Upper lobe of left lung (tissue), 6 donors: ENCODE measurements around the gene SH3RF1. TPM values are rescaled to one million over a fixed set of nuclear protein-coding genes. Genes with fewer than 3 reads are reported as not detected.

Experiments
- ATAC-seq, 2 donors: fragments of 200-7000 bp; cut with Tn5 transposase; one replicate each; pipeline ENCODE4 v1.9.1; 2022; ENCODE audit warnings: mild to moderate bottlenecking in 2 of 2, moderate library complexity in 2 of 2; ENCODE audit not compliant: low FRiP score in 2 of 2
- DNase-seq, 2 donors: peaks; one replicate each; pipeline ENCODE4 v3.0.0-alpha.2; 2019 to 2020
- H3K27ac ChIP-seq, 4 donors: fragments of 200-600 bp; sonication (generic); one replicate each; pipeline ENCODE4 v1.5.1; 2016 to 2019
- H3K27me3 ChIP-seq, 4 donors: fragments of 200-600 bp; sonication (generic); one replicate each; pipeline ENCODE4 v1.5.1; 2017 to 2019
- H3K36me3 ChIP-seq, 4 donors: fragments of 200-600 bp; sonication (generic); one replicate each; pipeline ENCODE4 v1.5.1; 2016 to 2019
- H3K4me1 ChIP-seq, 4 donors: fragments of 200-600 bp; sonication (generic); one replicate each; pipeline ENCODE4 v1.5.1; 2018 to 2019
- H3K4me3 ChIP-seq, 4 donors: fragments of 200-600 bp; sonication (generic); one replicate each; pipeline ENCODE4 v1.5.1; 2017 to 2019; ENCODE audit warnings: mild to moderate bottlenecking in 2 of 4, moderate library complexity in 1 of 4
- H3K9me3 ChIP-seq, 4 donors: fragments of 200-600 bp; sonication (generic); one replicate each; pipeline ENCODE4 v1.5.1; 2018 to 2019
- EP300 ChIP-seq, 4 donors: sonication (generic); formaldehyde crosslinking; IDR thresholded peaks; one replicate each; pipeline ENCODE4 v1.5.1; 2017; ENCODE audit warnings: antibody characterized with exemption in 4 of 4, control low read depth in 2 of 4
- POLR2A ChIP-seq, 4 donors: fragments of 450-650 bp; IDR thresholded peaks; one replicate each; pipeline ENCODE4 v1.5.1; 2016 to 2017; ENCODE audit warnings: antibody characterized with exemption in 4 of 4, mild to moderate bottlenecking in 2 of 4
- POLR2AphosphoS5 ChIP-seq, 2 donors: sonication (generic); formaldehyde crosslinking; IDR thresholded peaks; one replicate each; pipeline ENCODE4 v1.5.1; 2017; ENCODE audit warnings: antibody characterized with exemption in 2 of 2
- WGBS, 2 donors: methylation state at CpG; one replicate each; pipeline ENCODE4 v1.1.5; 2017 to 2018; 5-methylcytosine and 5-hydroxymethylcytosine counted together
- total RNA-seq, 6 donors: library from RNA; depleted of rRNA in 4 of 6; stranded (reverse); fragments of >200 nt in 4 of 6; gene quantifications; one replicate each; pipeline versions ENCODE4 v1.1.0 to v1.2.1, GENCODE V29; 2016 to 2021
- TF ChIP-seq, protein P1 (sequence below), 6 experiments: fragments of 450-650 bp in 4 of 6; fragments of 200-600 bp in 2 of 6; sonication (generic) in 2 of 6; IDR thresholded peaks; one replicate each; pipeline ENCODE4 v1.5.1; 2016 to 2019; ENCODE audit warnings: antibody characterized with exemption in 6 of 6
- donor health status: DM: no; HTN: no; CAD: no; lungs with moderate emphysema.
- donor health status: DM: no; HTN: yes; CAD: no; lungs with severe emphysema.

SH3RF1 gene
- total RNA-seq, 6 donors from 2014 or later, result 27.1 to 38.7 (median 34.3) TPM

- Histone ChIP-seq H3K4me1 (peaks cover 3 to 17% (median 5%) of the 10 kb centered on the region in 4 donors), H3K36me3 (no peaks in the 10 kb centered on the region), H3K4me3 (no peak overlapping the region), H3K27ac (no peak overlapping the region), H3K9me3 (no peaks in the 10 kb centered on the region), H3K27me3 (no peaks in the 10 kb centered on the region)
- 85% methylated on average over 3 of the region's 3 CpGs for WGBS, 2 donors
- no peak for DNase-seq
- TF ChIP-seq POLR2A (IDR thresholded peaks at IDR 0.05) (no peak), POLR2AphosphoS5 (IDR thresholded peaks at IDR 0.05) (no peak), EP300 (IDR thresholded peaks at IDR 0.05) (no peak)
- TF ChIP-seq, protein P1, sequence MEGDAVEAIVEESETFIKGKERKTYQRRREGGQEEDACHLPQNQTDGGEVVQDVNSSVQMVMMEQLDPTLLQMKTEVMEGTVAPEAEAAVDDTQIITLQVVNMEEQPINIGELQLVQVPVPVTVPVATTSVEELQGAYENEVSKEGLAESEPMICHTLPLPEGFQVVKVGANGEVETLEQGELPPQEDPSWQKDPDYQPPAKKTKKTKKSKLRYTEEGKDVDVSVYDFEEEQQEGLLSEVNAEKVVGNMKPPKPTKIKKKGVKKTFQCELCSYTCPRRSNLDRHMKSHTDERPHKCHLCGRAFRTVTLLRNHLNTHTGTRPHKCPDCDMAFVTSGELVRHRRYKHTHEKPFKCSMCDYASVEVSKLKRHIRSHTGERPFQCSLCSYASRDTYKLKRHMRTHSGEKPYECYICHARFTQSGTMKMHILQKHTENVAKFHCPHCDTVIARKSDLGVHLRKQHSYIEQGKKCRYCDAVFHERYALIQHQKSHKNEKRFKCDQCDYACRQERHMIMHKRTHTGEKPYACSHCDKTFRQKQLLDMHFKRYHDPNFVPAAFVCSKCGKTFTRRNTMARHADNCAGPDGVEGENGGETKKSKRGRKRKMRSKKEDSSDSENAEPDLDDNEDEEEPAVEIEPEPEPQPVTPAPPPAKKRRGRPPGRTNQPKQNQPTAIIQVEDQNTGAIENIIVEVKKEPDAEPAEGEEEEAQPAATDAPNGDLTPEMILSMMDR (IDR thresholded peaks at IDR 0.05), result no peak
- ATAC-seq, result no peak
Observed at GRCh38 chr4:169063441-169063840, 207.3 kb downstream of the SH3RF1 start.

DNA sequence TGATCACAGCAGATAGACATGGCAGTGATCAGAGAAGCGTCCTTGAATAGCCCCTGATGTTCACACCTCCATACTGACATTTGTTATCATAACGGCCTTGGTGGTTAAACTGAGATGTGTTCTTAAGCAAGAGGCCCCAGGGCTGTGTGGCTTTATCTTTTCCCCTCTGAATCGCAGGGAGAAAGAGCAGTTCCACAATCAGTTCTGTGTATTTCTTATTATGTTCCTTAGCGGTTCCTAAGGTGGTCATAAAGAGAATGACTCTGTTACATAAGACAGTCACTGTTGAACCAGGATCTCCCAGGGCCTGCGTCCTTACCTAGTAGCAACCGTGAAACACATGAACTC is 207.9 kb downstream of the SH3RF1 start:
- DNase-seq (no peak), ATAC-seq (peak in 1 of 2 donors; percentile 41)
- TF ChIP-seq, protein P1 (IDR thresholded peaks at IDR 0.05), result no peak
- TF ChIP-seq POLR2A (IDR thresholded peaks at IDR 0.05) (no peak), EP300 (IDR thresholded peaks at IDR 0.05) (no peak), POLR2AphosphoS5 (IDR thresholded peaks at IDR 0.05) (no peak)

DNA sequence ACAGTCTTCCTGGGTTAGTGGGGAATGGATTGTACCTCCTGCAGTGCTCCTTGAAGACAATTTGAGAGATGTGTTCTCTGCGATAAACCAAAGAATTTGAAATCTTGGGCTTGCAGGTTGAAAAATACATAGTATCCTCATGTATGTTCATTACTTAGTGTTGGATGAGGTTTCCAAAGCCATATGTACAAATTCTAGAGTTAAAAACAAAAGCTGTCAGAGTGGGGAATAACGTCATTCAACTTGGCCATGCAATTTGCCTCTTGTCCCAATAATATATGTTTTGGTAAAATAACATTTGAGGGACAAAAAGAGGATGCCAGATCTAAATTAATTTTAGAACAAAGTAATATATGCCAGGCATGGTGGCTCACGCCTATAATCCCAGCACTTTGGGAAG is 209.4 kb downstream of the SH3RF1 start:
- Histone ChIP-seq H3K4me3 (no peak overlapping the region), H3K36me3 (no peaks in the 10 kb centered on the region), H3K9me3 (no peaks in the 10 kb centered on the region), H3K27ac (no peak overlapping the region), H3K4me1 (peaks cover 3 to 17% (median 5%) of the 10 kb centered on the region in 4 donors), H3K27me3 (no peaks in the 10 kb centered on the region)
- DNase-seq, result no peak
- TF ChIP-seq, protein P1 (IDR thresholded peaks at IDR 0.05), result no peak
- TF ChIP-seq POLR2AphosphoS5 (IDR thresholded peaks at IDR 0.05), result no peak
- WGBS, 2 donors, result 92 to 93% methylated on average over 3 of the region's 3 CpGs
- ATAC-seq, result no peak

More for the DNA sequence above, 207.9 kb downstream of the SH3RF1 start:
- Histone ChIP-seq H3K27me3 (no peaks in the 10 kb centered on the region), H3K4me1 (peaks cover 3 to 17% (median 5%) of the 10 kb centered on the region in 4 donors), H3K36me3 (no peaks in the 10 kb centered on the region), H3K4me3 (peak overlapping the region in 1 of 4 donors; percentile 7), H3K9me3 (no peaks in the 10 kb centered on the region), H3K27ac (peak overlapping the region in 2 of 4 donors; percentile 16 to 24)
- 59 to 63% methylated on average over 6 of the region's 6 CpGs for WGBS, 2 donors

GRCh38 chr4:169060391-169061091 is 210.2 kb downstream of the SH3RF1 start:
- TF ChIP-seq, protein P1 (IDR thresholded peaks at IDR 0.05), result no peak
- no peak for TF ChIP-seq POLR2A (IDR thresholded peaks at IDR 0.05)
- no peak for TF ChIP-seq POLR2AphosphoS5 (IDR thresholded peaks at IDR 0.05)
- TF ChIP-seq EP300 (IDR thresholded peaks at IDR 0.05), result no peak
- no peak overlapping the region for H3K4me3 ChIP-seq
- WGBS, 2 donors, result 69 to 70% methylated on average over 9 of the region's 9 CpGs
- DNase-seq (no peak), ATAC-seq (no peak)
- H3K9me3 ChIP-seq, result no peaks in the 10 kb centered on the region
- H3K27me3 ChIP-seq, result no peaks in the 10 kb centered on the region
- H3K27ac ChIP-seq, result peak overlapping the region; percentile 20 to 85 (median 72)
- peaks cover 3 to 17% (median 5%) of the 10 kb centered on the region in 4 donors for H3K4me1 ChIP-seq
- H3K36me3 ChIP-seq, result no peaks in the 10 kb centered on the region
